Measurements from ENCODE around the gene PLCB3. TPM values are rescaled to one million over a fixed set of nuclear protein-coding genes. Genes with fewer than 3 reads are reported as not detected.
A peak's percentile ranks its signal among the peaks of the same experiment; 100 is the strongest.

Gene PLCB3
- total RNA-seq, 2 experiments from 2014 or later = 19.7 TPM

DNA sequence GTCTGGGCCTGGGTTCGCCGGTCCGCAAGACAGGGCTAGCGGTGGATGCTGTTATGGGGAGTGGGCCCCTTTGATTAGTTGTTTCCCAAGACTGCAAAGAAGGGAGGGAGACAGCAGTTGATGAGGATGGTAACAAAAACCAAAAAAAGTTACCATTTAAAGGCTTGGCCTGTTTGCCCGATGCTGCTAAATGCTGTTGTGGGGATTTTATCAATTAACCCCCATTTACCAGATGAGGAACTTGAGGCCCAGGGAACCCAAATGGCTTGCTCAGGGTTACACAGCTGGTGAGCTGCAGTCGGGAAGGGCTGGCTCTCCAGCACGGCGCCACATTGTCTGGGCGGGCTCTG, 28.7 kb upstream of the PLCB3 start:
- H3K4me1 Mint-ChIP-seq (ENCODE audit: low read depth) = peaks cover 22% of the 10 kb centered on the region
- no peak overlapping the region for H3K4me3 Mint-ChIP-seq
- H3K36me3 Mint-ChIP-seq (ENCODE audit: low read depth) = peaks cover 46% of the 10 kb centered on the region
- H3K27ac Mint-ChIP-seq = no peak overlapping the region
- no peaks in the 10 kb centered on the region for H3K9me3 Mint-ChIP-seq (ENCODE audit: insufficient read depth)
- ChIA-PET CTCF (interaction anchor here (1.6 to 5.3 kb wide), 2 partner anchors 8 to 17 kb away, joined by 5 to 66 read pairs; partner anchors contain the start of gene FERMT3), POLR2A (interaction anchor here (0.6 to 5.9 kb wide), 4 partner anchors 16 to 43 kb away, joined by 3 to 83 read pairs (median 30); partner anchors contain the start of genes FERMT3, FKBP2, PPP1R14B and STIP1)
- DNase-seq (no peak), ATAC-seq (no peak)
- H3K27me3 Mint-ChIP-seq (ENCODE audit: low read depth) = no peaks in the 10 kb centered on the region

DNA sequence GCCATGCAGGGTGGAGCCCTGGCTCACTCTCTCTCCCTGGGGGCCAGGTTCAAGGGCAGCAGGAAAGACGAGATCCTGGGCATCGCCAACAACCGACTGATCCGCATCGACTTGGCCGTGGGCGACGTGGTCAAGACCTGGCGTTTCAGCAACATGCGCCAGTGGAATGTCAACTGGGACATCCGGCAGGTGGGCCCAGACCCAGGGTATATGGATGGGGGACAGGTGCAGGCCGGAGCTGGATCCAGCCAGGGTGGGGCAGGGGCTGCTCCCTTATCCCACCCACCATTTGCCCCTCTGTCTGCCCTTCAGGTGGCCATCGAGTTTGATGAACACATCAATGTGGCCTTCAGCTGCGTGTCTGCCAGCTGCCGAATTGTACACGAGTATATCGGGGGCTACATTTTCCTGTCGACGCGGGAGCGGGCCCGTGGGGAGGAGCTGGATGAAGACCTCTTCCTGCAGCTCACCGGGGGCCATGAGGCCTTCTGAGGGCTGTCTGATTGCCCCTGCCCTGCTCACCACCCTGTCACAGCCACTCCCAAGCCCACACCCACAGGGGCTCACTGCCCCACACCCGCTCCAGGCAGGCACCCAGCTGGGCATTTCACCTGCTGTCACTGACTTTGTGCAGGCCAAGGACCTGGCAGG, 28.2 kb upstream of the PLCB3 start:
- ChIA-PET CTCF (interaction anchor here (1.6 to 5.3 kb wide), 2 partner anchors 9 to 17 kb away, joined by 5 to 66 read pairs; partner anchors contain the start of gene FERMT3), POLR2A (interaction anchor here (0.6 to 5.9 kb wide), 6 partner anchors 8 to 42 kb away, joined by 3 to 83 read pairs (median 5); partner anchors contain the start of genes FERMT3, FKBP2, PPP1R14B and STIP1)
- H3K9me3 Mint-ChIP-seq (ENCODE audit: insufficient read depth) = no peaks in the 10 kb centered on the region
- ATAC-seq (no peak), DNase-seq (no peak)
- no peak overlapping the region for H3K4me3 Mint-ChIP-seq
- peaks cover 45% of the 10 kb centered on the region for H3K36me3 Mint-ChIP-seq (ENCODE audit: low read depth)
- no peaks in the 10 kb centered on the region for H3K27me3 Mint-ChIP-seq (ENCODE audit: low read depth)
- peaks cover 27% of the 10 kb centered on the region for H3K4me1 Mint-ChIP-seq (ENCODE audit: low read depth)
- H3K27ac Mint-ChIP-seq = no peak overlapping the region

DNA sequence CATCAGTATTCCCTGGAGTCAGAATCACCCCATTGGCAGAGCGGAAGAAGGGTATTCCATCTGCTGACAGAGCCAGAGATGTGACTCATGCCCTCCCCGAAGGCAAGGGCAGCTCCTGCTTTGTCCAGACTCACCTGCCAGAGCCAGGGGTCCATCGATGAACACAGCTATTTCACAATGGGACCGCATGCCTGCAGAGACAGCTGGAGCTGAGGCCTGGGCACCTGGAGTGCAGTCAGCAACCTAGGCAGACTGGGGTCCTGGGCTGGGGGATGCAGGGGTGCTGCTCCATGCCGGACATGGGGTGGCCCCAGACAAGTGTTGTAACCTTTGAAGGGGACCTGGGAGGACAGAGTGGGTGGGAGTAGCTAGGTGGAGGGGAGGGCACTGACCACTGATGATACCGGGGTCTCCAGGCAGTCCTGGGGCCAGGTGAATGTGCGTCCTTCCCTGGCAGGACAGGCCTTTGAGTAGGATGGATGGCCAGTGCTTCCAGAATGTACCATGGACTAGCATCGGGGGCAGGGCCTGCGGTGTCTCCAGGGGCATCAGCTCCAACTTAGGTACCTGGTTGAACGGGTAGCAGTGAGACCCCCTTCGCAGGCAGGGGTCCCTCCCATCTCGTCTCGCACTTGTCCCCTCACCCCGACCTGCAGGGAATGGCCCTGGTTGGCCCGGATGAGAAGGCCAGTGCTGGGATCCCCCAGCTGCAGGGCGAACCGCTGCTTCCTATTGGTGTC, 27.0 kb upstream of the PLCB3 start:
- ChIA-PET POLR2A (interaction anchor here (0.7 to 5.9 kb wide), 13 partner anchors 9 to 60 kb away, joined by 3 to 83 read pairs (median 4); partner anchors contain the start of genes BAD, FERMT3, FKBP2 and PPP1R14B), CTCF (interaction anchor here (0.6 to 5.3 kb wide), 3 partner anchors 10 to 26 kb away, joined by 3 to 66 read pairs (median 5); partner anchors contain the start of gene FERMT3)
- H3K4me3 Mint-ChIP-seq = peak overlapping the region; percentile 88
- H3K9me3 Mint-ChIP-seq (ENCODE audit: insufficient read depth) = no peaks in the 10 kb centered on the region
- ATAC-seq (no peak), DNase-seq (no peak)
- H3K36me3 Mint-ChIP-seq (ENCODE audit: low read depth) = peaks cover 36% of the 10 kb centered on the region
- no peaks in the 10 kb centered on the region for H3K27me3 Mint-ChIP-seq (ENCODE audit: low read depth)
- peak overlapping the region; percentile 88 for H3K27ac Mint-ChIP-seq
- peaks cover 33% of the 10 kb centered on the region for H3K4me1 Mint-ChIP-seq (ENCODE audit: low read depth)

DNA sequence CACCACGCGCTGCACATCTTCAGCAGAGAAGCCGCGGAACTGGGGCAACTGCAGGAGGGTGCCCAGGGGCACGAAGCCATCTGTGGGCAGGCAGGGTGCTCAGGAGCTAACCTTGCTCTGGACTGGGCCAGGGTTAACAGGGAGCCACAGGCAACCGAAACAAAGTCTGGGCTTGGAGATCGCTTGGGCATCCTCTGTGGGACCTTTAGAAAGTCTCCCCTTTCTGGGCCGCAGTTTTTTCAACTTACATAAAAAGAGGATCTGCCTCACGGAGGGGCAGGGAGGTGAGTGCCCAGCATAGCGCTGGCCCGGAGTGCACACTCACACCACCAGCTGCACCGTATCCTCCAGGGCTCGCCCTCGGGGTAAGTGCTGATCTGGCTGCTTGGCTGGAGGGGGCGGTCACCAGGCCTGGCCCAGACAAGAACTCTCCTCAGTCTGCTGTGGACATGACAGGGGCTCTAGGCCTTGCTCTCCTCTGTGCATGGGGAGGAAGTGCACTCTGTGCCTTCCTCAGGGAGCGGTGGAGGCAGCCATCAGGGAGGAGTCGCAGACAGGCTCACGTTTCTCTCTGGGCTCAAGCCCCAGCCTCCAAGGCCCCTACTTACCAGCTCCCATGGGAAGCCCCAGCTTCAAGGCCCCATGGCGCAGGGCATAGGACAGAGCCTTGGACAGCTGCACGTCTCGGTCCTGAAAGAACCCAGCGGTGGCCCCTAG, 26.3 kb upstream of the PLCB3 start:
- ChIA-PET CTCF (interaction anchor here (3.3 to 5.3 kb wide), 2 partner anchors 19 to 79 kb away, joined by 12 to 66 read pairs; partner anchors contain the start of genes ESRRA and FERMT3), POLR2A (interaction anchor here (0.8 to 5.9 kb wide), 12 partner anchors 8 to 59 kb away, joined by 3 to 83 read pairs (median 4); partner anchors contain the start of genes BAD, FERMT3, FKBP2 and PPP1R14B)
- Mint-ChIP-seq H3K27ac (peak overlapping the region; percentile 88), H3K36me3 (ENCODE audit: low read depth) (peaks cover 40% of the 10 kb centered on the region), H3K4me1 (ENCODE audit: low read depth) (peaks cover 40% of the 10 kb centered on the region), H3K27me3 (ENCODE audit: low read depth) (no peaks in the 10 kb centered on the region), H3K4me3 (peak overlapping the region; percentile 88), H3K9me3 (ENCODE audit: insufficient read depth) (no peaks in the 10 kb centered on the region)
- no peak for DNase-seq
- ATAC-seq = no peak

DNA sequence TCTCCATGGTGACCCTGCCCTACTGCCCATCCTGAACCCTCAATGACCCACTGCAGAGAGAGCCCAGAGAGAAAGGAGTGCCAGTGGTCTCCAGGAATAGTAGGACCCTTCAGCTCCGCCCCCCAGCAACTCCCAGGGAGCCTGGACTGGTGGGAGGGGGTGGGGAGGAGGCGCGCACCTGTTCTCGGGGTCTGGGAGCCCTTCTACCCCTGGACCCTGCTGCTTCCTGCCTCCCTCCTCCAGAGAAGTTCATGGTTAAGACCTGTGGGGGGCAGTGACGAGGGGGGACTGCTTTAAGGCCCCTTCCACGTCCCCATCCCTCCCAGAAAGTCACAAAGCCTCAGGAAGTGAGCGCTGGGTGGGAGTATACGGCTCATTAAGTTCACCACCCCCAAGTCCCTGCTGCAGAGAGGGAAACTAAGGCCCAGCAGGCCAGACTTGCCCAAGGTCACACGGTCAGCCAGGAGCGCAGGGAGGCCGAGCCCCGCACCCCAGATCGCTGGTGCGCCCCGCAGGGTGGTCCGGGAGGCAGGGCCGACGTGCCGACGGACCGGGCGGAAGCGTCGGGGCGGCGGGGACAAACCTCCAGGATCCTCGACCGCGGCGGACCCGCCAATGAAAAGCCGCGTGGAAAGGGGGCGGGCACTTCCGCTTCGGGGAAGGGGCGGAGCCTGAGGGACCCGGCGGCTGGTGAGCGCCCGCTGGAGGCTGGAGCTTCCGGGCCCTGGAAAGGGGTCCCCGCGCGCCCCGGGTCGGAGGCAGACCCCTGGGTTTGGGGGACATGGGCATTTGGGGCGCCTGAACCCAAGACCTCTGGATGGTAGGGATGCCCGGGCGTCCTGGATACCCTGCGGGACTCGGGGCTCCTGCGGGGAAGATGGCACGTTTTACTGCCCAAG, 25.5 kb upstream of the PLCB3 start, which contains the start of the genes NUDT22 and TRPT1:
Gene NUDT22 (plus strand): TSS at position 667 of the 899 bp plus-strand sequence. CDS start 379 bp downstream, outside the sequence.
Gene TRPT1 (minus strand): TSS at position 579 of the 899 bp plus-strand sequence. CDS start 326 bp downstream, at position 253.
- ATAC-seq = peak; percentile 68
- Mint-ChIP-seq H3K36me3 (ENCODE audit: low read depth) (peaks cover 33% of the 10 kb centered on the region), H3K27me3 (ENCODE audit: low read depth) (no peaks in the 10 kb centered on the region), H3K9me3 (ENCODE audit: insufficient read depth) (no peaks in the 10 kb centered on the region), H3K27ac (peak within 1 kb of the TSS; percentile 91), H3K4me1 (ENCODE audit: low read depth) (peaks cover 42% of the 10 kb centered on the region), H3K4me3 (peak within 1 kb of the TSS; percentile 88)
- ChIA-PET POLR2A (interaction anchor here (0.6 to 5.9 kb wide), 16 partner anchors 9 to 130 kb away, joined by 3 to 83 read pairs (median 6); partner anchors contain the start of genes BAD, FERMT3, FKBP2 and GPR137), CTCF (interaction anchor here (0.7 to 5.3 kb wide), 11 partner anchors 9 to 92 kb away, joined by 3 to 66 read pairs (median 5); partner anchors contain the start of genes ESRRA, FERMT3, PRDX5 and TRMT112)
- peak; percentile 95 for DNase-seq

DNA sequence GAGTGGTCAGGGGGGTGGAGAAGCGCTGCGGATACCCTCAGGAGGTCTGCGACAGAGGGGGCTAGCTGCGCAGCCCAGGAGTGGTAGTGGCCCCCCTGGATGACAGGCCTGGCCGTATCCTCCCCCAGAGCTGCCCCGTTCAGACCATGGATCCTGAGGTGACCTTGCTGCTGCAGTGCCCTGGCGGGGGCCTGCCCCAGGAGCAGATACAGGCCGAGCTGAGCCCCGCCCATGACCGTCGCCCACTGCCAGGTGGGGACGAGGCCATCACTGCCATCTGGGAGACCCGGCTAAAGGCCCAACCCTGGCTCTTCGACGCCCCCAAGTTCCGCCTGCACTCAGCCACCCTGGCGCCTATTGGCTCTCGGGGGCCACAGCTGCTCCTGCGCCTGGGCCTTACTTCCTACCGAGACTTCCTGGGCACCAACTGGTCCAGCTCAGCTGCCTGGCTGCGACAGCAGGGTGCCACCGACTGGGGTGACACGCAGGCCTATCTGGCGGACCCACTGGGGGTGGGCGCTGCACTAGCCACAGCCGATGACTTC, 24.8 kb upstream of the PLCB3 start:
- Mint-ChIP-seq H3K4me3 (peak overlapping the region; percentile 88), H3K4me1 (ENCODE audit: low read depth) (peaks cover 47% of the 10 kb centered on the region), H3K36me3 (ENCODE audit: low read depth) (peaks cover 28% of the 10 kb centered on the region), H3K27ac (peak overlapping the region; percentile 91), H3K9me3 (ENCODE audit: insufficient read depth) (no peaks in the 10 kb centered on the region), H3K27me3 (ENCODE audit: low read depth) (no peaks in the 10 kb centered on the region)
- ChIA-PET CTCF (interaction anchor here (0.7 to 5.3 kb wide), 12 partner anchors 9 to 91 kb away, joined by 3 to 66 read pairs (median 4); partner anchors contain the start of genes ESRRA, FERMT3, PRDX5 and TRMT112), POLR2A (interaction anchor here (0.6 to 5.9 kb wide), 14 partner anchors 10 to 130 kb away, joined by 3 to 83 read pairs (median 8); partner anchors contain the start of genes BAD, FERMT3, FKBP2 and GPR137)
- DNase-seq (peak; percentile 79), ATAC-seq (peak; percentile 50)

DNA sequence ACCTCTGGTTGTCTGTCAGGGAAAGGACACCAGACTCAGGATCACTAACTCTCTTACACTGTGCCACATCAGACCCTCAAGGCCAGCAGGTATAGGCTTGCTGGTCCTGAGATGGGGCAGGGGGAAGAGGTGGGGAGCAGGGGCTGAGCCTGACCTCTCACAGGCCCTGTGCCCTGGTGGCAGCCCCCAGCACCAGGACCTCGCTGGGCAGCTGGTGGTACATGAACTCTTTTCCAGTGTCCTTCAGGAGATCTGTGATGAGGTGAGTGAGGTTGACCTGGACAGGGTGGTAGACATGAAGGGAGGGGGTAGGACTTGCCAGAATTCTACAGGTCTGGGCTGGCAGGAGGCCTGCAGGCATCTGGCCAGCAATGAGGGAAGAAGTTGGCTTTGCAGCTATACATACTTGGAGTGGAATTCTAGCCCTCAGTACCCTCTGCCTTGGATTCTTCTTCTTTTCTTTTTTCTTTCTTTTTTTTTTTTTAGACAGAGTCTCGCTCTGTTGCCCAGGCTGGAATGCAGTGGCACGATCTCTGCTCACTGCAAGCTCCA, 23.8 kb upstream of the PLCB3 start:
- Mint-ChIP-seq H3K27ac (peak overlapping the region; percentile 91), H3K9me3 (ENCODE audit: insufficient read depth) (no peaks in the 10 kb centered on the region), H3K36me3 (ENCODE audit: low read depth) (peaks cover 29% of the 10 kb centered on the region), H3K27me3 (ENCODE audit: low read depth) (no peaks in the 10 kb centered on the region), H3K4me1 (ENCODE audit: low read depth) (peaks cover 56% of the 10 kb centered on the region), H3K4me3 (peak overlapping the region; percentile 88)
- CTCF ChIA-PET = interaction anchor here (1.0 to 5.3 kb wide), 5 partner anchors 22 to 77 kb away, joined by 4 to 66 read pairs (median 5); partner anchors contain the start of genes ESRRA and FERMT3
- ATAC-seq = no peak
- DNase-seq = no peak
- POLR2A ChIA-PET = interaction anchor here (0.6 to 5.9 kb wide), 7 partner anchors 12 to 57 kb away, joined by 3 to 83 read pairs (median 8); partner anchors contain the start of genes BAD, FERMT3, FKBP2 and GPR137

DNA sequence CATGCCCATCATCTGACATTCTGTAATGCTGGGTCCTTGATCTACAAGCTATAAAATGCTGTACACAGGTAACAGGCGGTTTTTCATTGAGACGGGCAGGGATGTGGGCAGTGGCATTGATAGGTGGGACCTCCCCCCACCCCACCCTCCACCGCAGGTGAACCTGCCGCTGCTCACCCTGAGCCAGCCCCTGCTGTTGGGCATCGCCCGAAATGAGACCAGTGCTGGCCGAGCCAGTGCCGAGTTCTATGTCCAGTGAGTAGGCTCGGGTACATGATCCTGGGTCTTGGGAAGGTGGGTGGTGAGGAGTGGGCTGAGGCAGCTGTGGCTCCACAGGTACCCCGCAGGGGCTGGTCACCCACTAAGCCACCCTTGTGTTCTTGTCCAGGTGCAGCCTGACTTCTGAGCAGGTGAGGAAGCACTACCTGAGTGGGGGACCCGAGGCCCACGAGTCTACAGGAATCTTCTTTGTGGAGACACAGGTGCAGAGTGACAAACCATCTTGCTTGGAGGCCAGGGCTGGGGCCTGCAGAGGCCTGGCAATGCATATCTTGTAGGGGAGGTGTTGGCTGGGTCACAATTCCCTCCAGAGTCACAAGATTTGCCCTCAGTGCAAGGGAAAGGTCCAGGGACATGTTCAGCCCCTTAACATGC, 22.1 kb upstream of the PLCB3 start:
- POLR2A ChIA-PET = interaction anchor here (0.6 to 2.7 kb wide), 6 partner anchors 10 to 1638 kb away, joined by 3 to 14 read pairs (median 4); partner anchors contain the start of genes FERMT3 and TUT1
- CTCF ChIA-PET = interaction anchor here (0.8 to 5.9 kb wide), 6 partner anchors 15 to 75 kb away, joined by 3 to 40 read pairs (median 5); partner anchors contain the start of genes CATSPERZ and FERMT3
- peaks cover 66% of the 10 kb centered on the region for H3K4me1 Mint-ChIP-seq (ENCODE audit: low read depth)
- H3K27me3 Mint-ChIP-seq (ENCODE audit: low read depth) = no peaks in the 10 kb centered on the region
- H3K27ac Mint-ChIP-seq = peak overlapping the region; percentile 91
- no peaks in the 10 kb centered on the region for H3K9me3 Mint-ChIP-seq (ENCODE audit: insufficient read depth)
- DNase-seq (no peak), ATAC-seq (no peak)
- H3K4me3 Mint-ChIP-seq = peak overlapping the region; percentile 87
- peaks cover 21% of the 10 kb centered on the region for H3K36me3 Mint-ChIP-seq (ENCODE audit: low read depth)

DNA sequence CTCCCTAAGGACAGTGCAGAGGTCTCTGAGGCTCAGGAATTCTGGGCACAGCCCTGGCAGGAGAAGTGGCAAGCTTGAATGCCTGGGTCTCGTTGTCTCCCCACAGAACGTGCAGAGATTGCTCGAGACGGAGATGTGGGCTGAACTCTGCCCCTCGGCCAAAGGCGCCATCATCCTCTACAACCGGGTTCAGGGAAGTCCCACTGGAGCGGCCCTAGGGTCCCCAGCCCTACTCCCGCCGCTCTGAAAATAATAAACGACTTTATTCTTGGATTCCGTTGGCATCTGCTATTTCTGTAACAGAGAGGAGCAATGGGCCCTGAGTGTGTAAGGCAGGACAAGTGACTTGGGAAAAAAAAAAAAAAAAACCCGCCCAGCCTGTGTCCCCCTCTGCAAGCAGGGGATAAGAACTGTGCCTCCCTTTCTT, 21.6 kb upstream of the PLCB3 start:
- no peak for DNase-seq
- Mint-ChIP-seq H3K27ac (peak overlapping the region; percentile 91), H3K4me3 (peak overlapping the region; percentile 87), H3K9me3 (ENCODE audit: insufficient read depth) (no peaks in the 10 kb centered on the region), H3K27me3 (ENCODE audit: low read depth) (no peaks in the 10 kb centered on the region), H3K4me1 (ENCODE audit: low read depth) (peaks cover 60% of the 10 kb centered on the region), H3K36me3 (ENCODE audit: low read depth) (peaks cover 21% of the 10 kb centered on the region)
- no peak for ATAC-seq
- ChIA-PET CTCF (interaction anchor here (0.8 to 5.9 kb wide), 5 partner anchors 14 to 75 kb away, joined by 3 to 40 read pairs (median 6); partner anchors contain the start of genes CATSPERZ and FERMT3), POLR2A (interaction anchor here (0.6 to 2.7 kb wide), 6 partner anchors 10 to 1638 kb away, joined by 3 to 14 read pairs (median 4); partner anchors contain the start of genes FERMT3, FKBP2 and TUT1)
